Dedifferentiated amniotic fluid mesenchymal stem cell (primary cell): ENCODE results near the gene AAR2.

Source experiments
- DNase-seq: peaks from one replicate; pipeline ENCODE4 v3.0.0-alpha.2; 2016; ENCODE audit errors: extremely low spot score

The AAR2 gene

DNA sequence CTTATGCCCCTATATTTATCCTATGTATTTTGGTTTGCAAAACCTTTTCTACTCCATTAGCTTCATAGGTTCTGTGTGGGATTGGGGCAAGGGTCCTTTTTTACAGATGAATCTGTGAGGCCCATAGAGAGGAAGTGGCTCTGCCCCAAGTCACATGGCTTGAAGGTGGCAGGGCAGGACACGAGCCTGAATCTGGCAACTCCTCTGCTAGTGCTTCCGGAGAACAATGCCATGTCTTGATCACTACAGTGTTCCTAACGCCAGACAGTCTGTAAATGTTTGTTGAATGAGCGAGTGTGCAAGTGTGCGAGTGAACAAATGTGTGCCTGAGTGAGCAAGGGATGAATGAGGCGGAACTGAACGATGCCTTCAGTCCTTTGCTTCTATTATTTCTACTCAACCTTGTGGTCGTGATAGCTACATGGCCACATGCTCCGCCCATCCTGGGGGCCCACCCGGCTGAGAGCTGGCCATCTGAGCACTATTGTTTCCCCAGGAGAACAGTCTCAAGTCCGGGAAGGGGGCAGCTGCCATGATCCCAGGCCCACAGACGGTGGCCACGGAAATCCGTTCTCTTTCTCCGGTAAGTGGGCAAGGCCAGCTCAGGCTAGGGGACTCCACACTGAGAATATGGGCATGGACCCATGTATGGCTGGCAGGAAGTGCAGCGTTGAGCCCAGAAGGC, 17.8 kb upstream of the AAR2 start:
- DNase-seq = no peak

DNA sequence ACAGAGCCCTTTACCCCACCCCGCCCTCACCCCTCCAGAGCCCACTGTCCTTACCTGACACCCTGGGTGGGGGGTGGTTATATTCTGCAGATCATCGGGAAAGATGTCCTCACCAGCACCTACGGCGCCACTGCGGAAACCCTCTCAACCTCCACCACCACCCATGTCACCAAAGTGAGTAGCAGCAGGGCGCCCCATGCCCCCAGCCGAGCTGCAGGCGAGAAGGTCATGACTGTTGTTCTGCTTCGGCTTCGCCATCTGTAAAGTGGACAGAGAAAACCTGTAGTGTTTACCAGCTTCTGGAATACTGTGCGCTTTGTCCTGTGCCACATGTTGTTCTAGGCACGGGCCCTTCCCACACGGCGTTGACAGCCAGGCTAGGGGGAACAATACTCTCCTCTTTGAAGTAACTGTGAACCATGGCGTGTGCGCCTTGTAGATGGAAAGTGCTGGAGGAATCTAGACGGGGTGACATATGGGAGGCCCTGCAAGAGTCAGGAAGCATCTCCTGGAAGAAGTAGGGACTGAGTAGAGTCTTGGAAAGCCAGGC, 16.5 kb upstream of the AAR2 start:
- no peak for DNase-seq

DNA sequence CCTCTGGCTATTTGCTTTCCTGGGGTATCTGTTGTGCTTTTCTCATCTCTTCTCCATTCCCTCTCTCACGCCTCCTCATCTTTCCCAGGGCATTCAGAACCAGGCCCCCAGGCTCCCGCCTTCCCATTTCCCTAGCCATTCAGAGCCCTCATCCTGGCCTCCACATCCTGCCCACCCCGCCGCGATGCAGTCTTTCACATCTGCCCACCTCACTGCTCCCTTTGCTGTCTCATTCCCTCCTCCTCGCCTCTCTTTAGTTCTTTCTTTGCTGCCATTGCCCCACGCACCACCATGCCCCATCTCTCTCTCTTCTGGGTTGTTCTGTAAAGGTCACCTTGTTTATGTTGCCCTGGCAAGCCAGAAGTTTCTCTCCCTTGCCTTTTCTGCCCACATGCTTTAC, 10.6 kb upstream of the AAR2 start:
- no peak for DNase-seq

DNA sequence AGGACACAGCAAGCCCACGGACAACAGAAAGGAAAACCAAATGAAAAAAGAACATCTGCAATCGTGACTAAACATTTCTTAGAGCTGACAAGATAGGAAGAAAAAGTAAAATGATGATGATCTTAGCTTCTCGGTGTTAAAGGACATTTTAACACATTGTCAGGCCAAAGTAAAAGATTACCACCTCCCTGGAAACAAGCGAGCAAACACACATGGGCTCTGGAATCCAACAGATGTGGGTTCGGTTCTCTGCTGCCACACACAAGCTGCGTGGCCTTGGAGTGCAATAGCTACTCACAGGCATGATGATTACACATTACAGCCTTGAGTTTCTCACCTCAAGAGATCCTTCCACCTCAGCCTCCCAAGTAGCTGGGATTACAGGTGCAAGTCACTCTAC, 7.5 kb upstream of the AAR2 start:
- DNase-seq = no peak

DNA sequence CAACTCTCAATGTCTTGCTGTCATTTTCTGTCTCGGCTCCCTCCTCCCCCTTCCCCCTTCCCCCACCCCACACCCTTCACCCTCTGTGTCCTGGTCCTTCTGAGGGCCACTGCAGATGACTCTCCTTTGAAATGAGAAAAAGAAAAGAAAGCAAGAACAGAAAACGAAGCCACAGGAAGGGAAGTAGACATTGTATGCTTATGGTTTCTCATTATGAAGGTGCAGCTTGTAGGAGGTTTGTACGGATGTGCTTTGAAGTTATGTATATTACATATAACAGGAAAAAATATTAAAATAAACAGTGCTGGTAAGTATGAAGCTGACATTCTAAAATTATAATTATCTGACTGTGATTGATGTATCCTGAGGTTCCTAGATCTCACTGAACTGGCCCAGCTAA, 6.3 kb upstream of the AAR2 start:
- DNase-seq = no peak

DNA sequence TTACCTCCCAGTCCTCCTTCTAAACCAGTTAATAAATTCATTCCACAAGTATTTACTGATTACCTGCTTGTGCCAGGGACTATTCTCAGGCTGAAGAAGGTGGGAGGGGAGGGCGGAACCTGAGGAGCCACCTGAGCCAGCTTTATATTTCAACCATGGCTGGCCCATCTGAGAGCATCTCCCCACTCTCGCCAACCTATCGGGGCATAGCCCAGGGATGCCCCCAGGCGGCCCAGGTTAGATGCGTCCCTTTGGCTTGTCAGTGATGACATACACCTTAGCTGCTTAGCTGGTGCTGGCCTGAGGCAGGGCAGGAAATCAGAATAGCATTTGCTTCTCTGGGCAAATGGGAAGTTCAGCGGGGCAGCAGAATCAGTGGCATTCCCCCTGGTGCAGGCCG, 4.9 kb upstream of the AAR2 start:
- no peak for DNase-seq

DNA sequence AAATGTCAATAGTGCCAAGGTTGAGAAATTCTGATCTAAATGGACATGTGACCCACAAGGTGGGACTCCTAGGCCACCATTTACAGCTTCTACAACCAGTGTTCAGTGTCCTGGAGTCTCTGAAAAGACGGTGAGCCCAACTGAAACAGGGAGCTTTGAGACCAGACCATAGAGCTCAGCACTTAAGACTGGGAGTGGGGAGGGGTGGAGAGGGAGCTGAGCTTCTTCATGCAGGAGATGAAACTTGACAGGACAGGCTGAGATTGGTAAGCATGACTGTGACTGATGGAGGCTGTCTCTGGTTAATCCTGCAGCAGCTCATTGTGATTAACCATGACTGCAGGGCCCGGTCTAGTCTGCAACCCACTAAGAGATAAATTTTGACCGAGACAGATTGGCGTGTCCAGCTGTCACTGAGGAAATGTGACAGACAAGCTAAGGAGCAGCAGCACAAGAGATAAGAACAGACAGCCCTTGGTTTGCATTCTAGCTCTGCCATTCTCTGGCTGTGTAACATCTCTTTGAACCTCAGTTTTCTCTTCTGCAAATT, 1.4 kb upstream of the AAR2 start:
- DNase-seq = no peak

DNA sequence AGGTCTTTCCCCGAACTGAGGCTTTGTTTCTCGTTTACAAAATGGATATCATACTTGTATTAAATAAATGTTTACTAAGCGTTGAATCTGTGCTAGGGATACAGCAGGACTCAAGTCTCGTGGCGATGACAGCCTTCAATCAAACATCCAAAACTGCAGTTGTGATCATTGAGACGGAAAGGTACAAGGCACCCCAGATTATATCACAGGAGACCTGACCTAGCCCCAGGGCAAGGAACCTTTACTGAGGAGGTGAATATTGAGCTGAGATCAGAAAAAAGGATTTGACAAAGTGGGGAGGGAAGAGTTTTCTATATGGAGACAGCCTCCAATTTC, 476 bp downstream of the AAR2 start:
- no peak for DNase-seq

DNA sequence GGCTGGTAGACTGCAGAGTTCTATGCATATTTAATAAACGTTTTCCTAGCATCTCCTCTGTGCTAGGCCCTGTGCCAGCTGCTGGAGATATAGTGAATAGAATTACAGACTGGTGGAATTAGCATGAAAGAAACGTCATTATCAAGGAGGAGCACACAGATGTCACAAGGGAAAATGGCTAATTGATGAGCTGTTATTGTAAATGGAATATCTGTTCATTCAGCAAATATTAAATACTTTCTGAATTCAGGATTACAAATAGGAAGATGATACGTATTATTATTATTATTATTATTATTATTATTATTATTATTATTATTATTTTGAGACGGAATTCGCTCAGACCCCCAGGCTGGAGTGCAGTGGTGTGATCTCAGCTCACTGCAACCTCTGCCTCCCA, 1.2 kb downstream of the AAR2 start:
- DNase-seq = no peak

DNA sequence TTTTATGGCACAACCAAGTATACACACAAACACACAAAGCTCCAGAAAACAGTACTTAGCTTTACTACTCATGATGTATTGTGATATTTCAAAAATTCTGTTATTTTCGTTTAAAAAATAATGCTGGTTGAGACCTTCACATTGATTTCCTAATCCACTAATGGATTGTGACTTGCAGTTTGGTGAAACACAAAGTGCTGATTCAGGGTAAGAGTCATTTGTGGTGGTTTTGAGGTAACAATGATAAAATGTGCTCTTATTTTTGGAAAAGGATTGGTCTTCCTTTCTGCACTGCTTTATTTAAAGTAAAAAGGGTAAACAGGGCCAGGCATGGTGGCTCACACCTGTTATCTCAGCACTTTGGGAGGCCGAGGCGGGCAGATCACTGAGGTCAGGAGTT, 1.9 kb downstream of the AAR2 start:
- no peak for DNase-seq

DNA sequence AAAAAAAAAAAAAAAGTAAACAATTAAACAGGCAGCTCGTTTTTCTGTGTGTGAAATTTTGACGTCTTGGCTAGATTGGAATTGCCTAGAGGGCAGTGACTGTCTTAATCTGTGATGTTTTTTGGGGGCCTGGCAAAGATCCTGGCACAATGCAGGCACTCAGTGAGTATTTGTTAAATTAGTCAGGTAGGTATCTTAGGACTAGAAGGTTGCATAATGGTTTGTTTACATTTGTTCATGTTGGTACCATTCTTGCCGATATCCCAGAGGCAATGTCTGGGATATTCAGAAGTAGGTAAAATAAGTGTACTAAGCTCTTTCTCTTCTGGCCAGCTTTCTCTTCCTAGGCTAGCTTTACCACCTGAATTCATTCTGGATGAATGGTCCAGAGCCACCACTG, 2.5 kb downstream of the AAR2 start:
- no peak for DNase-seq

DNA sequence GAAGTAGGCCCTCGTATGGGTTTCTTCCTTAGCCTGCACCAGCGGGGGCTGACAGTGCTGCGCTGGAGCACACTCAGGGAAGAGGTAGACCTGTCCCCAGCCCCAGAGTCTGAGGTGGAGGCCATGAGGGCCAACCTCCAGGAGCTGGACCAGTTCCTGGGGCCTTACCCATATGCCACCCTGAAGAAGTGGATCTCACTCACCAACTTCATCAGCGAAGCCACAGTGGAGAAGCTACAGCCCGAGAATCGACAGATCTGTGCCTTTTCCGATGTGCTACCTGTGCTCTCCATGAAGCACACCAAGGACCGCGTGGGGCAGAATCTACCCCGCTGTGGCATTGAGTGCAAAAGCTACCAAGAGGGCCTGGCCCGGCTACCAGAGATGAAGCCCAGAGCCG, 3.8 kb downstream of the AAR2 start:
- no peak for DNase-seq

DNA sequence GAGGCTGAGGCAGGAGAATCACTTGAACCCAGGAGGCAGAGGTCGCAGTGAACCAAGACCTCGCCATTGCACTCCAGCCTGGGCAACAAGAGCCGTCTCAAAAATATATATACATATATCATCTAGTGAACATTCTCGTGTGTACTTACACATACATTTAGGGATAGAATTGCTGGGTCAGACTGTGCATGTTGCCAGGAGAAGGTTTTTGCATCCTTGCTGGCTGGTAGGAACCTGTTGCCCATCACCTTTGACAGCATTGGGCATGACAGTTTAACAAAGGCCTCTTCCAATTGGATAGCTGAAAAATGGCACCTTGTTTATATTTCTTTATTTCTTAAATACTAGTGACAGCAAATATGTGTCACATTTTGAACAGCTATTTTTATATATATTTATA, 5.4 kb downstream of the AAR2 start:
- DNase-seq = no peak

DNA sequence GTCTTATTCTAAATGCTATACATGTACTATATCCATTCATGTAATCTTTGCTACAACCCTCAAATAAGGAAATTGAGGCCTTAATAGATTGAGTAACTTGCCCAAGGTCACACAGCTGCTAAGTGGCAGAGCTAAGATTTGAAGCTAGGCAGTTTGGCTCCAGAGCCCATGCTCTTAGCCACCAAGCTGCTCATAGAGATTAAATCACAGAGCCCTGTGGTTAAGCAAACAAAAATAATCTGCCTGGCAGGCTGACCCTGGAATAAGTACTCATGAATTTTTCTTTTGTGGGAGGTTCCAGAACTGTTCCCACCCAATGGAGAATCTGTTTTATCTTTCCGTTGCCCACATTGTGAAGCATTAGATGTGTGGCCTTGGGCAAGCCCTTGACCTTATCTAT, 7.4 kb downstream of the AAR2 start:
- DNase-seq = no peak

DNA sequence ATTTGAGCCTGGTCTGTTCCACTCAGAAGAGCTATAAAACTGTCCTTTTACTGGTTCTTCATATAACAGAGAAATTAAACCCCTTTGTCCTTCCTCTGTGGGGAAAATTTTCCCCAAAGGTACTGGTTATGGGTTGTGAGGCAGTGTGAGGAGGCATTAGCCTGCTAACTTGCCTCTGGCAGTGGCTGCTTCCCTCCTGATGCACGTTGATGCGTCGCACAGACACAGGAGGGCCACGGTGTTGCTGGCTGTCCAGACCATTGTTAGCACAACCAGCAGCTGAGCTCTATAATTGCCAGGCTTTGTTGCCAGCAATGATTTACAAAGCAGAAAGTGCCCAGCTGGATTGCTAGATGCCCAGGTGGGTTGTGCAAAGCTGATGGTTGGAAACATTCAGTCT, 10.1 kb downstream of the AAR2 start:
- no peak for DNase-seq

DNA sequence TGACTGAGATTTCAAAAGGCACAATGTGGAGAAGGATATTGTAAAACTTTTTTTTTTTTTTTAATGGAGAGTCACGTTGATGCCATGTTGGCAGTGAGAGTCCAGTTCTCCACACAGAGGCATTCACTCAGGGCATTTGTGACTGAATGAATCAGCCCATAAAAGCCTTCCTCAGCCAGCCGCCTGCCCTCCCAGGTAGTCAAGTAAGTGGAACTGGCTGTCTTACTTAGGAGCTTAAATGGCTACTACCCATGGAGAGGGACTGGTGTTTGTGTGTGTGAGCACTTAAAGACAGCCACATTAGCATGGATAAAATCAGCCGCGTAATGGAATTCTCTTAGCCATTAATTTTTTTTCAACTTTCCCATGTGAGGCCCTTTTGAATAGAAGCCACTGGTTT, 12.6 kb downstream of the AAR2 start:
- no peak for DNase-seq

DNA sequence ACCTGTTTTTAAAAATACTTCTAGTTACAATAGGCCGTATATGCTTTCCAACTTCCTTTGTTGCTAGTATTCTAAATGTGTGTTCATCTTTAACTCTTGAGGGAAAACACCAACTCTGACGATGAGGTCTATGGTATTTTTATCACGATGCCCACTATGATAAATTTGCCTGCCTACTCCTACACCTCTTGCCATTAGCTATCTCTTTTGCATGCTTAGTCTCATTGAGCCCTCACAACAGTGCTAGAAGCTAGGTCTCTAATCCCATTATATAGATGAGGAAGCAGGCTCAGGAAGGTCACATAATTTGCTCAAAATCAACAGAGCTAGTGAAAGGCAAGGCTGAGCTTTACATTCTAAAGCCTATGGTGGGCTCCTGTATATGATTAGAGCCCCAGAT, 13.2 kb downstream of the AAR2 start:
- DNase-seq = no peak

DNA sequence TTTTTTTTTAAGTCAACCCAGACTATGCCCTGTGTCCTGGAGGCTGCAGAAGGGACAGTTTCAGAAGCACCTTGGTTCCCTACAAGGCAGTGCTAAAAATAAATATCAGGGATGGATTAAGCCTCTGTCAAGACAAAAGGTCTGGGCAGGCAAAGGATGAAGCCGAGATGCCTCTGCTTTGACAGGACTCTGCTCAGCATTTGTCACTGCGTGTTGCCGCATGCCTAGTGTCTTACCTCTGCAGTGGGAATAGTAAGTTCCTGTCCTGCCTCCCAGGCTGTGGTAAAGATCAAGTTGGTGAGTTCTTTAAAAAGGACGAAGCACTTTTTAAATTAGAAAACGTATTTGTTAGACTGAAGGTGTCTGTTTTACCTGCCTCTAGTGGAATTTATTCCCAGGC, 15.1 kb downstream of the AAR2 start:
- no peak for DNase-seq

DNA sequence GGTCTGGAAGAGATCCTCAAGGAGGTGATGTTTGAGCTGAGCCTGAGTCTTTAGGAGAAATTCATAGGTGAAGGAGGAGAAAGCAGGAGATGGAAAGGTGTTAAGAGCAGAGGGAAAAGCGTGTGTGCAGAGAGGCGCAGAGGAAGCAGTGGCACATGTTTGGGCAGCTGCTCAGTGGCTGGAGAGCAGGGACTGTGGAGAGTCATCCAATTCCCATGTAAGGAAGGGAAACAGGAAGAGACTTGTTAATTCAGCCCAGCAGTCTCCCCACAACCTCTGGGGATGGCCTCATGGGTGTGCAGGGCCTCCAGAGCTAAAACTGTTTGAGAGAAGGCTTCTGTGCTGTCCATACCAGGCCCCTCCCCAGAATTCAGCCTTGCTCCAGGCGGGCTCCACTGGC, 16.2 kb downstream of the AAR2 start:
- no peak for DNase-seq

DNA sequence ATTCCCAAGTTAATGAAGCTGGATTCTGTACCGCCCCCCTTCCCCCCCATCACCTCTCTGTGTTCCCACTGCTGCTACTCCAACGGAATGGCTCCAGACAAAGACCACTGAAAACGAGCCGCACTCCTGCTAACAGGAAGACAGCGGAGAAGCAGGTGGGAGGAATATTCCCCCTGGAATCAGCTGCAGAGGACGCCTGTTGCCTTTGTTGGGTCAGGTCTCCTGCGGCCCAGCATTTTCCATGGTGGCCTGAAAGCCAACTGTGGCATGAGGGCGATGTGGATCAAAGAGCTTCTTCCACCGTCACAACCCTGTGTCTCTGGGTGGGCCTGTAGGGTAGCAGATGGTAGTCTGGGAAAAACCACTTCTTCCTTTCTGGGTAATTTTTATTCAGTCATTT, 16.8 kb downstream of the AAR2 start:
- no peak for DNase-seq

DNA sequence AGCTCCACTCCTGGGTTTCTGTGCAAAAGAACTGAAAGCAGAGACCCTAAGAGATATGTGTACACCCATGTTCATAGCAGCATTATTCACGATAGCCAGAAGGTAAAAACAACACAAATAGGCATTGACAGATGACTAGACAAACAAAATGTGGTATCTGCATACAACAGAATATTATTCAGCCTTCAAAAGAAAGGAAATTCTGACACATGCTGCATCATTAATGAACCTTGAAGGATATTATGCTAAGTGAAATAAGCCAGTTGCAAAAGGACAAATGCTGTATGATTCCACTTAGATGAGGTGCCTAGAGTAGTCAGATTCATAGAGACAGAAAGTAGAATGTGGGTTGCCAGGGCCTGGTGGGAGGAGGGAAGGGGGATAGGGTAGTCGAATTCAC, 17.8 kb downstream of the AAR2 start:
- DNase-seq = no peak

DNA sequence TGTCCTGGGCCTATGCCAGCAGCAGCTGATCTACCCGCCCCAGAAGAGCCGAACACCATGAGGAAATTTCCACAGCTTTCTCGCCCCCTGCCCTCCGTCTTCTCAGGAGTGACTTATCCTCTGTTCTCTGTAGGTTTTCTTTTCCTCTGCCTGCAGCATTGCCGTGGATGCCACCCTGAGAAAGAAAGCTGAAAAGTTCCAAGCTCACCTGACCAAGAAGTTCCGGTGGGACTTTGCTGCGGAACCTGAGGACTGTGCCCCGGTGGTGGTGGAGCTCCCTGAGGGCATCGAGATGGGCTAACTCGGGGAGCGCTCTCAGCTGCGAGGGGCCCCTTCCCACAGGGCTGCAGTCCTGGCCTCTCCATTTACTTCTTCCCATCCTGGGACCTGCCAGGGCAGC, 19.2 kb downstream of the AAR2 start:
- no peak for DNase-seq

DNA sequence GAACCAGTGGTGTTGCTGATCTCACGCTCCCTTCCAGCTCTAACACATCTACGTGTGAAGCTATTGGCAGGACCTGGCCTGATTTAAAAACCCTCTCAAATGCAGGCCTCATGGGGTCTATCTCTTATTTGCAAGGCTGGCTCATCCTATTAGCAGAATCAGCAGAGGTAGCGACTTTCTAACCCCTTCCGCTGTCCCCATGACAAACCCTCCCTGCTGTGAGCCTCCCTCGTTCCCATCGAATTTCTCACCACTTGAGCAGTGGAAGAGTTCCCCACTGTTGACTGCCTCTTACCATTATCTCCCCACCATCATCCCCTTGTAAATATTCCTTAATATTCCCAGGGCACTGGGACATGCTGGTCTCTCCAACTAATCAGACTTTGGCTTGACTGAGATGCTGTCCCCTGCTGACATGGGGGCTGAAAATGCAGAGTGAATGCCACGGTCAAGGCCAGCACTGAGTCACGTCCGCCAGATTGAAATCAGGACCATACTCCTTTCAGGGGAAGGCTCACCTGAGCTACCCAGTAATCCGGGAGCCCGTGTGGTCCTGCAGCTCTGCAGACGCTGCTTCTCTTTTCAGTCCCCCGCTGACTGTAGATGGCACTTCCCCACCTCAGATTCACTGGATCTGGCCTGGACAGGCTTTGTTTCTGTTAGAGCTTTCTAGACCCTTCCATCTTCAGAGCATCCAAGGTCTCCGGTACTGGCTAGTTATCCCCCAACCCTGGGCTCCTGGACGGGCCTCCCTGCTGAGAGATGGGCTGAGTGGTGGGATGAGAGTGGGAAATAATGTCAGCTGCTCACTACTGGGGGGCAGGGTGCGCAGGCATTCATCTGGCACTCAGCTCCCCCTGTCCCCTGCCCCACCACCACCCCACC, 23.1 kb downstream of the AAR2 start:
- DNase-seq = no peak
